OCI-LY3 (cell line): ENCODE data around the gene CABLES1.

ENCODE experiments used
- H2AFZ ChIP-seq: fragments of 200-600, 300-600 bp; shearing (Covaris generic); 2 replicates; pipeline ENCODE4 v1.6.0; 2014; ENCODE audit warnings: antibody characterized with exemption, low read depth, low read length
- H3K27ac ChIP-seq: fragments of 200-600, 300-600 bp; sonication (generic); 2 replicates; pipeline ENCODE4 v1.5.1; 2014; ENCODE audit warnings: mild to moderate bottlenecking, low read length, moderate library complexity, mixed read lengths
- H3K27me3 ChIP-seq: fragments of 200-600, 300-600 bp; sonication (generic); 2 replicates; pipeline ENCODE4 v1.6.1; 2014; ENCODE audit warnings: low read depth, low read length, mixed read lengths
- H3K36me3 ChIP-seq: fragments of 200-600, 300-600 bp; sonication (generic); replicated peaks from 2 replicates; pipeline ENCODE3; 2014; ENCODE audit warnings: low read depth, low read length, mixed read lengths
- H3K4me1 ChIP-seq: fragments of 300-600, 200-600 bp; sonication (generic); 2 replicates; pipeline ENCODE4 v1.6.1; 2014; ENCODE audit warnings: low read length, mixed read lengths
- H3K4me2 ChIP-seq: fragments of 200-600, 300-600 bp; sonication (generic); 2 replicates; pipeline ENCODE4 v1.6.1; 2014; ENCODE audit warnings: low read length, mixed read lengths
- H3K4me3 ChIP-seq: fragments of 300-600, 200-600 bp; sonication (generic); 2 replicates; pipeline ENCODE4 v1.5.1; 2014; ENCODE audit warnings: antibody characterized with exemption, mild to moderate bottlenecking, low read length, moderate library complexity
- H3K79me2 ChIP-seq: fragments of 300-600, 200-600 bp; shearing (Covaris generic); 2 replicates; pipeline ENCODE4 v1.6.1; 2014; ENCODE audit warnings: mild to moderate bottlenecking, low read length, mixed read lengths
- H3K9ac ChIP-seq: fragments of 300-600, 200-600 bp; shearing (Covaris generic); 2 replicates; pipeline ENCODE4 v1.6.0; 2014; ENCODE audit warnings: mild to moderate bottlenecking, low read length, moderate library complexity
- H3K9me3 ChIP-seq: fragments of 200-600, 300-600 bp; shearing (Covaris generic); 2 replicates; pipeline ENCODE4 v1.6.1; 2014; ENCODE audit warnings: low read length, mixed read lengths; ENCODE audit not compliant: insufficient read depth
- H4K20me1 ChIP-seq: fragments of 200-600, 300-600 bp; sonication (generic); 2 replicates; pipeline ENCODE4 v1.6.1; 2016; ENCODE audit warnings: low read length, mixed read lengths; ENCODE audit not compliant: insufficient read depth
- CTCF ChIP-seq: fragments of 200-600, 300-600 bp; sonication (generic); IDR thresholded peaks from 2 replicates; pipeline ENCODE4 v1.5.1; 2014; ENCODE audit warnings: antibody characterized with exemption, low read length, low read depth
- EZH2phosphoT487 ChIP-seq: fragments of 200-600 bp; shearing (Covaris generic); IDR thresholded peaks from 2 replicates; pipeline ENCODE4 v1.6.1; 2018; ENCODE audit warnings: antibody characterized with exemption, mixed run types, low read depth

The CABLES1 gene

GRCh38 chr18:23205980-23206379, 70.7 kb downstream of the CABLES1 start:
- Histone ChIP-seq H3K9ac (no peak overlapping the region), H3K27me3 (no peaks in the 10 kb centered on the region), H2AFZ (no peak overlapping the region), H3K4me3 (no peak overlapping the region), H3K36me3 (peaks cover 65% of the 10 kb centered on the region), H3K4me1 (peaks cover 9% of the 10 kb centered on the region), H3K4me2 (no peak overlapping the region), H3K9me3 (peaks cover 6% of the 10 kb centered on the region; the same call in 1 of the 2 replicates), H4K20me1 (no peaks in the 10 kb centered on the region), H3K27ac (no peak overlapping the region), H3K79me2 (no peaks in the 10 kb centered on the region)
- no peak for TF ChIP-seq EZH2phosphoT487
- TF ChIP-seq CTCF, result no peak

- Histone ChIP-seq H3K4me1 (peaks cover 9% of the 10 kb centered on the region), H3K9me3 (peaks cover 6% of the 10 kb centered on the region; the same call in 1 of the 2 replicates), H3K9ac (no peak overlapping the region), H3K79me2 (no peaks in the 10 kb centered on the region), H3K4me3 (no peak overlapping the region), H3K27ac (no peak overlapping the region), H3K4me2 (no peak overlapping the region), H3K36me3 (peaks cover 55% of the 10 kb centered on the region), H2AFZ (no peak overlapping the region), H3K27me3 (no peaks in the 10 kb centered on the region), H4K20me1 (no peaks in the 10 kb centered on the region)
- TF ChIP-seq CTCF (peak; percentile 49), EZH2phosphoT487 (no peak)
Measured at GRCh38 chr18:23207191-23207955, 72.1 kb downstream of the CABLES1 start.

- H4K20me1 ChIP-seq, result no peaks in the 10 kb centered on the region
- peaks cover 9% of the 10 kb centered on the region for H3K4me1 ChIP-seq
- no peaks in the 10 kb centered on the region for H3K27me3 ChIP-seq
- H3K4me3 ChIP-seq, result no peak overlapping the region
- no peak overlapping the region for H3K27ac ChIP-seq
- H3K4me2 ChIP-seq, result no peak overlapping the region
- no peaks in the 10 kb centered on the region for H3K79me2 ChIP-seq
- no peak overlapping the region for H3K9ac ChIP-seq
- no peak overlapping the region for H2AFZ ChIP-seq
- H3K9me3 ChIP-seq, result peaks cover 6% of the 10 kb centered on the region; the same call in 1 of the 2 replicates
- TF ChIP-seq CTCF, result no peak
- TF ChIP-seq EZH2phosphoT487, result no peak
- peaks cover 52% of the 10 kb centered on the region for H3K36me3 ChIP-seq
Measured at GRCh38 chr18:23207994-23208393, 72.7 kb downstream of the CABLES1 start.

GRCh38 chr18:23208600-23208999, 73.3 kb downstream of the CABLES1 start:
- Histone ChIP-seq H3K27me3 (no peaks in the 10 kb centered on the region), H3K36me3 (peaks cover 46% of the 10 kb centered on the region), H3K9me3 (peaks cover 6% of the 10 kb centered on the region; the same call in 1 of the 2 replicates), H3K9ac (no peak overlapping the region), H3K4me1 (peaks cover 9% of the 10 kb centered on the region), H3K4me2 (no peak overlapping the region), H3K4me3 (no peak overlapping the region), H2AFZ (no peak overlapping the region), H4K20me1 (no peaks in the 10 kb centered on the region), H3K27ac (no peak overlapping the region), H3K79me2 (no peaks in the 10 kb centered on the region)
- TF ChIP-seq EZH2phosphoT487 (no peak), CTCF (no peak)
